HUES6 (cell line): ENCODE measurements around the gene SMIM5.

ENCODE experiments used
- H3K27ac ChIP-seq: 2 replicates; pipeline ENCODE4 v1.7.0; 2013; ENCODE audit warnings: low read depth, mild to moderate bottlenecking, low read length, inconsistent platforms
- H3K27me3 ChIP-seq: 2 replicates; pipeline ENCODE4 v1.6.1; 2013; ENCODE audit warnings: low read length; ENCODE audit not compliant: control insufficient read depth, insufficient read depth
- H3K36me3 ChIP-seq: 2 replicates; pipeline ENCODE4 v1.6.1; 2013; ENCODE audit warnings: low read length; ENCODE audit not compliant: control insufficient read depth, insufficient read depth
- H3K4me1 ChIP-seq: 2 replicates; pipeline ENCODE4 v1.6.1; 2013; ENCODE audit warnings: low read length; ENCODE audit not compliant: control insufficient read depth, insufficient read depth
- H3K4me3 ChIP-seq: 2 replicates; pipeline ENCODE4 v1.5.1; 2013; ENCODE audit warnings: low read depth, low read length
- H3K9ac ChIP-seq: one replicate; pipeline ENCODE4 v1.6.1; 2013; ENCODE audit warnings: mild to moderate bottlenecking, low read length
- H3K9me3 ChIP-seq: 2 replicates; pipeline ENCODE4 v1.6.1; 2013; ENCODE audit warnings: low read depth, low read length; ENCODE audit not compliant: control insufficient read depth, insufficient read depth

SMIM5 gene

GRCh38 chr17:75605790-75606189 lies 27.4 kb upstream of the SMIM5 start:
- no peaks in the 10 kb centered on the region for H3K27me3 ChIP-seq
- H3K9me3 ChIP-seq: no peaks in the 10 kb centered on the region
- H3K4me1 ChIP-seq: no peaks in the 10 kb centered on the region
- H3K9ac ChIP-seq: no peak overlapping the region
- H3K36me3 ChIP-seq: no peaks in the 10 kb centered on the region
- H3K27ac ChIP-seq: no peak overlapping the region
- no peak overlapping the region for H3K4me3 ChIP-seq

GRCh38 chr17:75607086-75607485 lies 26.1 kb upstream of the SMIM5 start:
- H3K27ac ChIP-seq: no peak overlapping the region
- H3K9ac ChIP-seq: no peak overlapping the region
- no peak overlapping the region for H3K4me3 ChIP-seq
- no peaks in the 10 kb centered on the region for H3K9me3 ChIP-seq
- no peaks in the 10 kb centered on the region for H3K27me3 ChIP-seq
- H3K4me1 ChIP-seq: no peaks in the 10 kb centered on the region
- no peaks in the 10 kb centered on the region for H3K36me3 ChIP-seq

GRCh38 chr17:75610103-75610984 lies 22.9 kb upstream of the SMIM5 start:
- Histone ChIP-seq H3K9me3 (no peaks in the 10 kb centered on the region), H3K9ac (no peak overlapping the region), H3K4me3 (no peak overlapping the region), H3K4me1 (no peaks in the 10 kb centered on the region), H3K27ac (no peak overlapping the region), H3K27me3 (no peaks in the 10 kb centered on the region), H3K36me3 (no peaks in the 10 kb centered on the region)

- Histone ChIP-seq H3K4me1 (no peaks in the 10 kb centered on the region), H3K9me3 (no peaks in the 10 kb centered on the region), H3K27ac (no peak overlapping the region), H3K27me3 (no peaks in the 10 kb centered on the region), H3K36me3 (no peaks in the 10 kb centered on the region), H3K9ac (no peak overlapping the region), H3K4me3 (no peak overlapping the region)
These were observed 21.3 kb upstream of the SMIM5 start for GRCh38 chr17:75611851-75612429.

- Histone ChIP-seq H3K9ac (no peak overlapping the region), H3K4me1 (no peaks in the 10 kb centered on the region), H3K4me3 (no peak overlapping the region), H3K36me3 (no peaks in the 10 kb centered on the region; the same call in 1 of the 2 replicates), H3K27ac (no peak overlapping the region), H3K9me3 (no peaks in the 10 kb centered on the region), H3K27me3 (no peaks in the 10 kb centered on the region)
These were observed 20.2 kb upstream of the SMIM5 start for GRCh38 chr17:75612906-75613626.

- Histone ChIP-seq H3K9ac (no peak overlapping the region), H3K27ac (no peak overlapping the region), H3K4me1 (no peaks in the 10 kb centered on the region), H3K27me3 (no peaks in the 10 kb centered on the region), H3K4me3 (no peak overlapping the region), H3K36me3 (no peaks in the 10 kb centered on the region; the same call in 1 of the 2 replicates), H3K9me3 (no peaks in the 10 kb centered on the region)
These were observed 19.2 kb upstream of the SMIM5 start for GRCh38 chr17:75614006-75614405.

- no peak overlapping the region for H3K9ac ChIP-seq
- no peaks in the 10 kb centered on the region; the same call in 1 of the 2 replicates for H3K36me3 ChIP-seq
- H3K4me3 ChIP-seq: no peak overlapping the region
- H3K4me1 ChIP-seq: no peaks in the 10 kb centered on the region
- no peak overlapping the region for H3K27ac ChIP-seq
- no peaks in the 10 kb centered on the region for H3K27me3 ChIP-seq
- no peaks in the 10 kb centered on the region for H3K9me3 ChIP-seq
These were observed 18.5 kb upstream of the SMIM5 start for GRCh38 chr17:75614556-75615270.

- Histone ChIP-seq H3K4me3 (no peak overlapping the region), H3K36me3 (no peaks in the 10 kb centered on the region; the same call in 1 of the 2 replicates), H3K27ac (no peak overlapping the region), H3K9me3 (no peaks in the 10 kb centered on the region), H3K4me1 (no peaks in the 10 kb centered on the region), H3K9ac (no peak overlapping the region), H3K27me3 (no peaks in the 10 kb centered on the region)
These were observed 17.9 kb upstream of the SMIM5 start for GRCh38 chr17:75615301-75615700.

GRCh38 chr17:75616521-75617122 lies 16.6 kb upstream of the SMIM5 start:
- Histone ChIP-seq H3K4me3 (no peak overlapping the region), H3K4me1 (no peaks in the 10 kb centered on the region), H3K27me3 (no peaks in the 10 kb centered on the region), H3K9me3 (no peaks in the 10 kb centered on the region), H3K9ac (no peak overlapping the region), H3K36me3 (no peaks in the 10 kb centered on the region; the same call in 1 of the 2 replicates), H3K27ac (no peak overlapping the region)

- Histone ChIP-seq H3K9ac (no peak overlapping the region), H3K4me3 (no peak overlapping the region), H3K27me3 (no peaks in the 10 kb centered on the region), H3K36me3 (no peaks in the 10 kb centered on the region; the same call in 1 of the 2 replicates), H3K9me3 (no peaks in the 10 kb centered on the region), H3K4me1 (no peaks in the 10 kb centered on the region), H3K27ac (no peak overlapping the region)
These were observed 16.0 kb upstream of the SMIM5 start for GRCh38 chr17:75617218-75617617.
